WERI-Rb-1 (cell line): ENCODE results near the gene ADAMTS12.

Experiments used
- DNase-seq: peaks from one replicate; pipeline ENCODE4 v3.0.0-alpha.2; 2020
- H3K27ac ChIP-seq: fragments of 250-450 bp; sonication (Bioruptor Pico); 2 replicates; pipeline ENCODE4 v1.5.1; 2020; ENCODE audit warnings: mild to moderate bottlenecking, moderate library complexity
- H3K27me3 ChIP-seq: fragments of 250-450 bp; sonication (Bioruptor Pico); 2 replicates; pipeline ENCODE4 v1.5.1; 2021; ENCODE audit warnings: mild to moderate bottlenecking, low read depth, moderate library complexity; ENCODE audit not compliant: insufficient read depth, severe bottlenecking
- H3K36me3 ChIP-seq: fragments of 250-450 bp; sonication (Bioruptor Pico); 2 replicates; pipeline ENCODE4 v1.5.1; 2020; ENCODE audit warnings: mild to moderate bottlenecking, moderate library complexity
- H3K4me3 ChIP-seq: 2 replicates; pipeline ENCODE4 v1.5.1; 2011; ENCODE audit warnings: low read depth, mild to moderate bottlenecking, control low read depth, low read length
- H3K9me3 ChIP-seq: fragments of 250-450 bp; sonication (Bioruptor Pico); 2 replicates; pipeline ENCODE4 v1.5.1; 2021; ENCODE audit warnings: mild to moderate bottlenecking, moderate library complexity; ENCODE audit not compliant: severe bottlenecking
- TF ChIP-seq, protein P1 (sequence below): IDR thresholded peaks from 2 replicates; pipeline ENCODE4 v1.5.1; 2011; ENCODE audit warnings: low read depth, mild to moderate bottlenecking, control low read depth, inconsistent platforms, low read length

The ADAMTS12 gene

DNA sequence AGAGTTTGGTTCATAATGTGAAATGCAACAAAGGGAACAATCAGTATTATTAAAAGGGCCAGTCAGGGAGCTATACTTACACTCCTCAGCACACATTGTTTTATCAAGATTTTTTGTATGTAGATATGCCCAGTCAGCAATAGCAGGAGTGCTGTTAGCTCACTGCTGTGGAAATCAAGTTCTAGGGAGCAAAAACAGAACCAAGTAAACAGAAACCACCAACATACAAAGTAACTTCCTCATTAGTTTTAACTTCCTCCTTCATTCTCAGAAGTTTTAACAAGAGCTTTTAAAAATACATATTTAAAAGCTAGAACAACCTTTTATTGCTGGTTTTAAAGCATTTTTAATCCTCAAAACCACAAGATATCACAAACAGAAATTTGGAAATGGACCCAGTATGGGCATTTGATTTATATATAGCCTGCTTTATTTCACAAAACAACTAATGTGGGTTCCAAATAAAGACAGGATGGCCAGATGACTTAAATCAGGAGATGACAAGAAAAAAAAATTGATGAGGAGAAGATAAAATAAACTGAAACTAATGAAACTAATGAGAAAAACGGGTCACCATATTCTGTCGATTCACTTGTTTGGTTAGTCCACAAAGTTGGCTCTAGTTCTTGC is 178.5 kb downstream of the ADAMTS12 start:
- Histone ChIP-seq H3K4me3 (no peak overlapping the region), H3K9me3 (peaks cover 3% of the 10 kb centered on the region), H3K27ac (no peak overlapping the region), H3K27me3 (peaks cover 17% of the 10 kb centered on the region), H3K36me3 (no peaks in the 10 kb centered on the region)
- TF ChIP-seq, protein P1, sequence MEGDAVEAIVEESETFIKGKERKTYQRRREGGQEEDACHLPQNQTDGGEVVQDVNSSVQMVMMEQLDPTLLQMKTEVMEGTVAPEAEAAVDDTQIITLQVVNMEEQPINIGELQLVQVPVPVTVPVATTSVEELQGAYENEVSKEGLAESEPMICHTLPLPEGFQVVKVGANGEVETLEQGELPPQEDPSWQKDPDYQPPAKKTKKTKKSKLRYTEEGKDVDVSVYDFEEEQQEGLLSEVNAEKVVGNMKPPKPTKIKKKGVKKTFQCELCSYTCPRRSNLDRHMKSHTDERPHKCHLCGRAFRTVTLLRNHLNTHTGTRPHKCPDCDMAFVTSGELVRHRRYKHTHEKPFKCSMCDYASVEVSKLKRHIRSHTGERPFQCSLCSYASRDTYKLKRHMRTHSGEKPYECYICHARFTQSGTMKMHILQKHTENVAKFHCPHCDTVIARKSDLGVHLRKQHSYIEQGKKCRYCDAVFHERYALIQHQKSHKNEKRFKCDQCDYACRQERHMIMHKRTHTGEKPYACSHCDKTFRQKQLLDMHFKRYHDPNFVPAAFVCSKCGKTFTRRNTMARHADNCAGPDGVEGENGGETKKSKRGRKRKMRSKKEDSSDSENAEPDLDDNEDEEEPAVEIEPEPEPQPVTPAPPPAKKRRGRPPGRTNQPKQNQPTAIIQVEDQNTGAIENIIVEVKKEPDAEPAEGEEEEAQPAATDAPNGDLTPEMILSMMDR = no peak
- no peak for DNase-seq

DNA sequence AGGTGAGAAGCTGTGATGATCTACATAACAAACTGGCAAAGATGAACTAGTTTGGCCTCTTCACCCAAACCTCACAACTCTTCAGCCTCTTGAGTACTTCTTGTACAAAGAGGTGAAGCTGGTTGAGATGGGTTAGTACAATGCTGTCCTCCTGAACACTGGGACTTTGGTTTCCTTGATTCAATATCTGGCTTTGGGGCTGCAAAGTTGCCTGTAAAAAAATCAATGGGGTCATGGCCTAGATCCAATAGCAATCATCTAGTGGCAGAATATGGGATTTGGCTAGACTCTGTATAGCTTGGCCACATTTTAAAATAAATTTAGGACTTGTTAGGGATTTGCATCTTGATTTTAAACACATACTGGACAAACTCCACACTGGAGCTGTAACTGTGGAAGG is 179.1 kb downstream of the ADAMTS12 start:
- no peaks in the 10 kb centered on the region for H3K36me3 ChIP-seq
- TF ChIP-seq, protein P1 = no peak
- H3K27ac ChIP-seq = no peak overlapping the region
- peaks cover 17% of the 10 kb centered on the region for H3K27me3 ChIP-seq
- H3K9me3 ChIP-seq = peaks cover 3% of the 10 kb centered on the region
- no peak overlapping the region for H3K4me3 ChIP-seq
- no peak for DNase-seq

- H3K4me3 ChIP-seq = no peak overlapping the region
- TF ChIP-seq, protein P1 = no peak
These were observed 180.6 kb downstream of the ADAMTS12 start for GRCh38 chr5:33711094-33711679.

DNA sequence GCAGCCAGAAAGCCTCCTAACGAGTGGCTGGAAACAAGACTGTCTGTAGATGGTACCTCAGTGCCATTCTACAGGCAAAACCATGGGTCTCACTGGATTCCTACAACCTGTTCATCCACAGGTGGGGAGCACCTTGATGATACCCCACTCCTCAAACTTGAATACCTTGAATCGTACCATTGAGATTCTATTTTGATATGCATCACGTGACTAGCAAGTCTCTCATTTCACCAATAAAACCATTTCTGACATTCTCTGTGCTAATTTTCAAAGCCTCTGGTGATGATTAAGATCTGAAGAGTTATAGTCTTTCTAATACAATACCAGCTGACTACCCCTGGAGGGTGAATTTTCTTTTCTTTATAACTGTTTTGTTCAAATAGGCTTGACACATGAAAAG is 188.9 kb downstream of the ADAMTS12 start:
- Histone ChIP-seq H3K27ac (no peak overlapping the region), H3K36me3 (no peaks in the 10 kb centered on the region), H3K9me3 (peaks cover 4% of the 10 kb centered on the region), H3K4me3 (no peak overlapping the region), H3K27me3 (peaks cover 14% of the 10 kb centered on the region)
- no peak for DNase-seq
- TF ChIP-seq, protein P1 = no peak

More at GRCh38 chr5:33711094-33711679, 180.6 kb downstream of the ADAMTS12 start:
- no peaks in the 10 kb centered on the region for H3K36me3 ChIP-seq
- no peak for DNase-seq
- H3K27me3 ChIP-seq = peaks cover 5% of the 10 kb centered on the region
- H3K9me3 ChIP-seq = peaks cover 7% of the 10 kb centered on the region
- H3K27ac ChIP-seq = no peak overlapping the region

- Histone ChIP-seq H3K4me3 (no peak overlapping the region), H3K27me3 (peaks cover 21% of the 10 kb centered on the region), H3K36me3 (no peaks in the 10 kb centered on the region), H3K9me3 (no peaks in the 10 kb centered on the region), H3K27ac (no peak overlapping the region)
- DNase-seq = no peak
- TF ChIP-seq, protein P1 = no peak
These were observed 189.8 kb downstream of the ADAMTS12 start for GRCh38 chr5:33701951-33702350.
